ENCODE measurements around the gene ZNF362. TPM values are rescaled to one million over a fixed set of nuclear protein-coding genes. Genes with fewer than 3 reads are reported as not detected.

Gene ZNF362
- total RNA-seq, 1 experiment from 2014 or later = 11.1 TPM

GRCh38 chr1:33332881-33333280 is 76.6 kb downstream of the ZNF362 start:
- Histone ChIP-seq H3K4me2 (ENCODE audit: low read length) (no peak overlapping the region), H3K9ac (ENCODE audit: low read length) (no peak overlapping the region), H3K79me2 (ENCODE audit: insufficient read depth, low read length) (peaks cover 70% of the 10 kb centered on the region), H3K4me3 (replicated peaks in 1 of 2; ENCODE audit: low read depth in 1 of 2, low read length in 2 of 2) (no peak overlapping the region), H2AFZ (ENCODE audit: low read depth, low read length, poor library complexity, severe bottlenecking) (no peak overlapping the region), H3K9me3 (ENCODE audit: control insufficient read depth in 1 of 2, insufficient read depth in 1 of 2, low read depth in 1 of 2, low read length in 2 of 2) (no peaks in the 10 kb centered on the region), H3K36me3 (ENCODE audit: control insufficient read depth in 1 of 2, insufficient read depth in 2 of 2, low read length in 2 of 2) (peaks cover 73 to 80% of the 10 kb centered on the region in 2 experiments), H3K4me1 (ENCODE audit: control insufficient read depth in 1 of 2, insufficient read depth in 2 of 2, low read length in 2 of 2) (no peaks in the 10 kb centered on the region), H3K9me2 (ENCODE audit: insufficient read depth) (no peaks in the 10 kb centered on the region), H3K27ac (ENCODE audit: low read depth, low read length) (no peak overlapping the region), H3K27me3 (ENCODE audit: insufficient read depth, low read length) (no peaks in the 10 kb centered on the region), H4K20me1 (ENCODE audit: insufficient read depth) (peaks cover 3% of the 10 kb centered on the region; the same call in 1 of the 2 replicates)
- ATAC-seq = no peak
- POLR2A ChIA-PET = no interaction called here
- DNase-seq (ENCODE audit: low read depth, low spot score) = no peak
- TF ChIP-seq, protein P1, sequence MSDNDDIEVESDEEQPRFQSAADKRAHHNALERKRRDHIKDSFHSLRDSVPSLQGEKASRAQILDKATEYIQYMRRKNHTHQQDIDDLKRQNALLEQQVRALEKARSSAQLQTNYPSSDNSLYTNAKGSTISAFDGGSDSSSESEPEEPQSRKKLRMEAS (IDR thresholded peaks at IDR 0.05) = no peak
- TF ChIP-seq EZH2 (IDR thresholded peaks at IDR 0.05) (no peak), CTCF (IDR thresholded peaks at IDR 0.05 in 2 of 3, conservative IDR thresholded peaks at IDR 0.05 in 1 of 3; ENCODE audit: borderline replicate concordance in 1 of 3, insufficient read depth in 1 of 3, low read depth in 2 of 3, low read length in 2 of 3) (no peak), EGR1 (IDR thresholded peaks at IDR 0.05; ENCODE audit: low read depth) (no peak), POLR2AphosphoS5 (IDR thresholded peaks at IDR 0.05; ENCODE audit: low read depth, low read length) (no peak), CBX3 (IDR thresholded peaks at IDR 0.05; ENCODE audit: low read depth) (no peak), ZNF274 (IDR thresholded peaks at IDR 0.05; ENCODE audit: low read depth, low read length) (no peak), ELF1 (IDR thresholded peaks at IDR 0.05; ENCODE audit: borderline replicate concordance, low read depth) (no peak), RAD21 (IDR thresholded peaks at IDR 0.05; ENCODE audit: low read depth) (no peak), CEBPB (IDR thresholded peaks at IDR 0.05; ENCODE audit: low read depth) (no peak), SIN3A (IDR thresholded peaks at IDR 0.05; ENCODE audit: low read depth) (no peak), JUND (IDR thresholded peaks at IDR 0.05) (no peak), ZFX (IDR thresholded peaks at IDR 0.05) (no peak), SP1 (IDR thresholded peaks at IDR 0.05; ENCODE audit: low read depth) (no peak)
- TF ChIP-seq, protein P2, sequence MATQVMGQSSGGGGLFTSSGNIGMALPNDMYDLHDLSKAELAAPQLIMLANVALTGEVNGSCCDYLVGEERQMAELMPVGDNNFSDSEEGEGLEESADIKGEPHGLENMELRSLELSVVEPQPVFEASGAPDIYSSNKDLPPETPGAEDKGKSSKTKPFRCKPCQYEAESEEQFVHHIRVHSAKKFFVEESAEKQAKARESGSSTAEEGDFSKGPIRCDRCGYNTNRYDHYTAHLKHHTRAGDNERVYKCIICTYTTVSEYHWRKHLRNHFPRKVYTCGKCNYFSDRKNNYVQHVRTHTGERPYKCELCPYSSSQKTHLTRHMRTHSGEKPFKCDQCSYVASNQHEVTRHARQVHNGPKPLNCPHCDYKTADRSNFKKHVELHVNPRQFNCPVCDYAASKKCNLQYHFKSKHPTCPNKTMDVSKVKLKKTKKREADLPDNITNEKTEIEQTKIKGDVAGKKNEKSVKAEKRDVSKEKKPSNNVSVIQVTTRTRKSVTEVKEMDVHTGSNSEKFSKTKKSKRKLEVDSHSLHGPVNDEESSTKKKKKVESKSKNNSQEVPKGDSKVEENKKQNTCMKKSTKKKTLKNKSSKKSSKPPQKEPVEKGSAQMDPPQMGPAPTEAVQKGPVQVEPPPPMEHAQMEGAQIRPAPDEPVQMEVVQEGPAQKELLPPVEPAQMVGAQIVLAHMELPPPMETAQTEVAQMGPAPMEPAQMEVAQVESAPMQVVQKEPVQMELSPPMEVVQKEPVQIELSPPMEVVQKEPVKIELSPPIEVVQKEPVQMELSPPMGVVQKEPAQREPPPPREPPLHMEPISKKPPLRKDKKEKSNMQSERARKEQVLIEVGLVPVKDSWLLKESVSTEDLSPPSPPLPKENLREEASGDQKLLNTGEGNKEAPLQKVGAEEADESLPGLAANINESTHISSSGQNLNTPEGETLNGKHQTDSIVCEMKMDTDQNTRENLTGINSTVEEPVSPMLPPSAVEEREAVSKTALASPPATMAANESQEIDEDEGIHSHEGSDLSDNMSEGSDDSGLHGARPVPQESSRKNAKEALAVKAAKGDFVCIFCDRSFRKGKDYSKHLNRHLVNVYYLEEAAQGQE (IDR thresholded peaks at IDR 0.05; ENCODE audit: low read depth) = no peak
- RAD21 ChIA-PET (ENCODE audit: low non-redundant PET in 1 of 2, low total read pairs in 2 of 2, uncharacterized antibody in 2 of 2, unreplicated experiment in 2 of 2) = no interaction called here
- intact Hi-C loops (cut with micrococcal nuclease) = no loop called here
- CTCF ChIA-PET = no interaction called here
- no TSS peak for BruUV-seq (replicated peaks)

Data from HCT116 (cell line).